WTC11 (cell line): ENCODE data around the gene NCK1.

ENCODE experiments used
- E2F5 ChIP-seq: sonication (generic); formaldehyde crosslinking; IDR thresholded peaks from 2 replicates; pipeline ENCODE4 v1.8.1; 2022; ENCODE audit warnings: mild to moderate bottlenecking, moderate library complexity, missing genetic modification reagents
- JUN ChIP-seq: sonication (generic); formaldehyde crosslinking; IDR thresholded peaks from 2 replicates; pipeline ENCODE4 v1.8.0; 2023; ENCODE audit warnings: mild to moderate bottlenecking, missing genetic modification reagents
- NR1H2 ChIP-seq: sonication (generic); formaldehyde crosslinking; IDR thresholded peaks from 2 replicates; pipeline ENCODE4 v1.9.0; 2021; ENCODE audit warnings: mild to moderate bottlenecking, moderate library complexity, missing genetic modification reagents
- TF ChIP-seq, protein P1 (sequence below): fragments of 200-600 bp; IDR thresholded peaks from 2 replicates; pipeline ENCODE4 v1.8.0; 2022; ENCODE audit warnings: antibody characterized with exemption
- TF ChIP-seq, protein P2 (sequence below): fragments of 250-450 bp; sonication (Bioruptor Pico); conservative IDR thresholded peaks from 2 replicates; pipeline ENCODE4 v1.9.0; 2021; ENCODE audit warnings: mild to moderate bottlenecking

GRCh38 chr3:136979204-136979603 lies 117.2 kb downstream of the NCK1 start:
- no peak for TF ChIP-seq JUN (CRISPR knock-in tag)
- TF ChIP-seq, protein P1, sequence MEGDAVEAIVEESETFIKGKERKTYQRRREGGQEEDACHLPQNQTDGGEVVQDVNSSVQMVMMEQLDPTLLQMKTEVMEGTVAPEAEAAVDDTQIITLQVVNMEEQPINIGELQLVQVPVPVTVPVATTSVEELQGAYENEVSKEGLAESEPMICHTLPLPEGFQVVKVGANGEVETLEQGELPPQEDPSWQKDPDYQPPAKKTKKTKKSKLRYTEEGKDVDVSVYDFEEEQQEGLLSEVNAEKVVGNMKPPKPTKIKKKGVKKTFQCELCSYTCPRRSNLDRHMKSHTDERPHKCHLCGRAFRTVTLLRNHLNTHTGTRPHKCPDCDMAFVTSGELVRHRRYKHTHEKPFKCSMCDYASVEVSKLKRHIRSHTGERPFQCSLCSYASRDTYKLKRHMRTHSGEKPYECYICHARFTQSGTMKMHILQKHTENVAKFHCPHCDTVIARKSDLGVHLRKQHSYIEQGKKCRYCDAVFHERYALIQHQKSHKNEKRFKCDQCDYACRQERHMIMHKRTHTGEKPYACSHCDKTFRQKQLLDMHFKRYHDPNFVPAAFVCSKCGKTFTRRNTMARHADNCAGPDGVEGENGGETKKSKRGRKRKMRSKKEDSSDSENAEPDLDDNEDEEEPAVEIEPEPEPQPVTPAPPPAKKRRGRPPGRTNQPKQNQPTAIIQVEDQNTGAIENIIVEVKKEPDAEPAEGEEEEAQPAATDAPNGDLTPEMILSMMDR = no peak
- no peak for TF ChIP-seq NR1H2 (CRISPR knock-in tag)
- TF ChIP-seq, protein P2, sequence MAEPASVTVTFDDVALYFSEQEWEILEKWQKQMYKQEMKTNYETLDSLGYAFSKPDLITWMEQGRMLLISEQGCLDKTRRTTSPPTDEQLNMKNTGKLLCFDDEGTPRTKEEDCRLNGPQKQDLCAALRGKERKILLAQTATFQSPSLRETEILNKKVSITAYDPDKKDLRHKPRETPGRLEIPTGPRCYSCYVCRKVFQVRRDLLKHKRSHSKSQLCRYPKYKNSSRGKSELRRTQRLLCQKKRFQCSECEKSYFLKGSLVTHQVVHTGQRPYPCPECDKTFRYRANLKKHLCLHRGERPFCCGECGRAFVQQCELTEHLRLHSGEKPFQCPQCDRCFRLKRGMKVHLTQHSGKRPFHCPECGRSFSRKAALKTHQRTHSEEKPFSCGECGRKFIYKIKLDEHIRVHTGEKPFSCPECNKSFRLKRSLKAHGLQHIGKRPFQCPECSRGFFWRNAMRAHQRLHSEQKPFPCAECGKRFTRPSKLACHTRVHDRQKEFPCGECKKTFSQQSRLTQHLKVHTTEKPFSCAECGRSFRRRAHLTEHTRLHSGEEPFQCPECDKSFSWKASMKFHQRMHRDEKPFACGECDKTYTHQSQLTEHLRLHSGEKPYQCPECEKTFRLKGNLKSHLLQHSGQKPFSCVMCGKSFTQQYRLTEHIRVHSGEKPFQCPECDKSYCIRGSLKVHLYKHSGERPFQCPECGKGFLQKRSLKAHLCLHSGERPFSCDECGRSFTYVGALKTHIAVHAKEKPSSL (CRISPR knock-in tag) = no peak
- no peak for TF ChIP-seq E2F5
